Epithelial cell of esophagus (primary cell): Measurements from ENCODE around the gene MRPL49.

Experiments
- DNase-seq: peaks from one replicate; pipeline ENCODE4 v3.0.0; 2010; ENCODE audit warnings: low read depth
- H3K4me3 ChIP-seq: 2 replicates; pipeline ENCODE4 v1.5.1; 2011; ENCODE audit warnings: mild to moderate bottlenecking, low read length, control low read depth
- CTCF ChIP-seq: IDR thresholded peaks from 2 replicates; pipeline ENCODE4 v1.5.1; 2011; ENCODE audit warnings: low read depth, mild to moderate bottlenecking, low read length, control low read depth, inconsistent platforms; ENCODE audit not compliant: insufficient read depth; ENCODE audit errors: missing control alignments

Gene MRPL49

GRCh38 chr11:65119670-65119995, 2.5 kb upstream of the MRPL49 start:
- H3K4me3 ChIP-seq, result no peak overlapping the region
- TF ChIP-seq CTCF, result no peak
- DNase-seq, result no peak

GRCh38 chr11:65120831-65121230, 1.3 kb upstream of the MRPL49 start:
- H3K4me3 ChIP-seq, result peak overlapping the region; percentile 99
- no peak for TF ChIP-seq CTCF
- DNase-seq, result no peak

- peak overlapping the region; percentile 99 for H3K4me3 ChIP-seq
- DNase-seq, result no peak
- no peak for TF ChIP-seq CTCF
These were observed 665 bp upstream of the MRPL49 start for GRCh38 chr11:65121447-65121864.

GRCh38 chr11:65124480-65125196, 2.5 kb downstream of the MRPL49 start:
- no peak overlapping the region for H3K4me3 ChIP-seq
- no peak for DNase-seq
- TF ChIP-seq CTCF, result no peak

GRCh38 chr11:65125197-65126056, 3.3 kb downstream of the MRPL49 start:
- no peak for DNase-seq
- TF ChIP-seq CTCF, result no peak
- H3K4me3 ChIP-seq, result no peak overlapping the region

- no peak for TF ChIP-seq CTCF
- DNase-seq, result no peak
- no peak overlapping the region for H3K4me3 ChIP-seq
These were observed 4.6 kb downstream of the MRPL49 start for GRCh38 chr11:65126624-65127274.
